ENCODE results near the gene EXOC8. TPM values are rescaled to one million over a fixed set of nuclear protein-coding genes. Genes with fewer than 3 reads are reported as not detected.

Gene EXOC8, protein sequence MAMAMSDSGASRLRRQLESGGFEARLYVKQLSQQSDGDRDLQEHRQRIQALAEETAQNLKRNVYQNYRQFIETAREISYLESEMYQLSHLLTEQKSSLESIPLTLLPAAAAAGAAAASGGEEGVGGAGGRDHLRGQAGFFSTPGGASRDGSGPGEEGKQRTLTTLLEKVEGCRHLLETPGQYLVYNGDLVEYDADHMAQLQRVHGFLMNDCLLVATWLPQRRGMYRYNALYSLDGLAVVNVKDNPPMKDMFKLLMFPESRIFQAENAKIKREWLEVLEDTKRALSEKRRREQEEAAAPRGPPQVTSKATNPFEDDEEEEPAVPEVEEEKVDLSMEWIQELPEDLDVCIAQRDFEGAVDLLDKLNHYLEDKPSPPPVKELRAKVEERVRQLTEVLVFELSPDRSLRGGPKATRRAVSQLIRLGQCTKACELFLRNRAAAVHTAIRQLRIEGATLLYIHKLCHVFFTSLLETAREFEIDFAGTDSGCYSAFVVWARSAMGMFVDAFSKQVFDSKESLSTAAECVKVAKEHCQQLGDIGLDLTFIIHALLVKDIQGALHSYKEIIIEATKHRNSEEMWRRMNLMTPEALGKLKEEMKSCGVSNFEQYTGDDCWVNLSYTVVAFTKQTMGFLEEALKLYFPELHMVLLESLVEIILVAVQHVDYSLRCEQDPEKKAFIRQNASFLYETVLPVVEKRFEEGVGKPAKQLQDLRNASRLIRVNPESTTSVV
- 11.3 and 16.8 TPM in 2 replicates for total RNA-seq (2011; cell fraction: chromatin; rRNA removed; ENCODE audit: low replicate concordance)
- 8.8 and 9.3 TPM in 2 replicates for total RNA-seq (2011; cell fraction: nucleolus; rRNA removed)
- 10.6 and 12.0 TPM in 2 replicates for total RNA-seq (2011; cell fraction: nucleoplasm; rRNA removed)
- total RNA-seq (2014; rRNA removed) (6.9 and 7.1 TPM in 2 replicates), total RNA-seq (2014; rRNA removed; fragmentation: Illumina TruSeq; extraction: Trizol) (12.7 and 13.2 TPM in 2 replicates), total RNA-seq (2015; rRNA removed; fragmentation: Illumina TruSeq; extraction: Trizol) (12.8 and 13.2 TPM in 2 replicates), total RNA-seq (2021) (12.1 and 13.6 TPM in 2 replicates), polyA plus RNA-seq (2011; rRNA removed) (5.3 and 5.9 TPM in 2 replicates), polyA plus RNA-seq (2014; fragmentation: Illumina TruSeq; extraction: Trizol) (7.1 and 7.7 TPM in 2 replicates), polyA plus RNA-seq (2014; fragmentation: Nextera tagmentation; extraction: Ambion mirVana) (1 to 10 TPM; 2.1 to 4.2 TPM), polyA plus RNA-seq (2014; rRNA removed) (5.7 and 7.2 TPM in 2 replicates), polyA minus RNA-seq (2011; rRNA and poly(A)+ RNA removed) (13.4 and 14.7 TPM in 2 replicates), Bru-seq, nascent RNA (percentile 92 among the genes with signal in this experiment), BruChase-seq, experiment 1, labeled RNA remaining after a 2-hour chase (percentile 98 among the genes with signal in this experiment), BruChase-seq, experiment 2, labeled RNA remaining after a 6-hour chase (percentile 98 among the genes with signal in this experiment)
- polyA plus RNA-seq (2011; cell fraction: cytosol; rRNA removed) = 2.3 and 3.5 TPM in 2 replicates
- polyA plus RNA-seq (2011; cell fraction: nucleus; rRNA removed) = 6.2 and 6.5 TPM in 2 replicates
- 5.0 and 5.2 TPM in 2 replicates for polyA plus RNA-seq (2012)
- polyA minus RNA-seq (2011; cell fraction: cytosol; rRNA and poly(A)+ RNA removed) = 7.4 and 7.5 TPM in 2 replicates
- 5.3 and 10.2 TPM in 2 replicates for polyA minus RNA-seq (2011; cell fraction: nucleus; rRNA and poly(A)+ RNA removed)
- long read RNA-seq, experiment 1, full-length matches to known transcripts = 22 of 22 reads
- long read RNA-seq, experiment 1, partial matches to known transcripts = 0 of 22 reads
- long read RNA-seq, experiment 1, other reads (novel, unspliced or antisense) = 0 of 22 reads
- long read RNA-seq, experiment 2, full-length matches to known transcripts = 7 of 7 reads
- long read RNA-seq, experiment 2, partial matches to known transcripts = 0 of 7 reads
- long read RNA-seq, experiment 2, other reads (novel, unspliced or antisense) = 0 of 7 reads
- long read RNA-seq, experiment 3, full-length matches to known transcripts = 1 of 1 reads
- long read RNA-seq, experiment 3, partial matches to known transcripts = 0 of 1 reads
- long read RNA-seq, experiment 3, other reads (novel, unspliced or antisense) = 0 of 1 reads

GRCh38 chr1:231337472-231338269 lies at the start of gene EXOC8:
Gene EXOC8 (minus strand): TSS chr1:231337852. CDS start chr1:231337745, 107 bp downstream.
- Histone ChIP-seq H4K20me1 (replicated peaks; ENCODE audit: control insufficient read depth, insufficient read depth, low read length) (peaks cover 15% of the 10 kb centered on the region), H3K27me3 (ENCODE audit: control insufficient read depth in 2 of 2, insufficient read depth in 2 of 2, low read length in 2 of 2) (no peaks in the 10 kb centered on the region), H3K79me2 (ENCODE audit: control insufficient read depth, insufficient read depth, low read length) (peaks cover 82% of the 10 kb centered on the region), H3K9me1 (ENCODE audit: control insufficient read depth, insufficient read depth, low read length) (no peaks in the 10 kb centered on the region), H3K9me3 (replicated peaks; ENCODE audit: control insufficient read depth, insufficient read depth, low read depth, low read length) (no peaks in the 10 kb centered on the region), H3K4me3 (peak within 1 kb of the TSS; percentile 77), H3K9ac (ENCODE audit: insufficient read depth in 1 of 2, low read depth in 2 of 2, low read length in 2 of 2) (peak within 1 kb of the TSS; percentile 87 to 98), H3K4me2 (ENCODE audit: insufficient read depth, low read length) (peak within 1 kb of the TSS; percentile 96), H3K4me1 (replicated peaks in 1 of 2; ENCODE audit: control insufficient read depth in 2 of 2, insufficient read depth in 2 of 2, low read length in 2 of 2) (peaks cover 21 to 32% of the 10 kb centered on the region in 2 experiments; a peak in 4 of 5 replicates), H3K36me3 (ENCODE audit: control insufficient read depth, insufficient read depth, low read length) (peaks cover 36% of the 10 kb centered on the region), H3K27ac (ENCODE audit: extremely low read depth, low read depth, low read length) (peak within 1 kb of the TSS; percentile 91), H2AFZ (ENCODE audit: low read depth, low read length) (peak within 1 kb of the TSS; percentile 87)
- FAIRE-seq (peak; percentile 95), DNase-seq (ENCODE audit: extremely low read depth in 1 of 4, low spot score in 3 of 4) (peak; percentile 98 to 99 (median 99)), ATAC-seq (peak; percentile 85)
- ChIA-PET CTCF (ENCODE audit: low intra/inter-chr PET ratio) (interaction anchor here (0.6 kb wide), 1 partner anchor 695 kb away, joined by 3 read pairs; the partner anchor contains the start of gene COG2), POLR2A (interaction anchor here (0.5 to 2.8 kb wide), 18 partner anchors 9 to 238 kb away, joined by 3 to 10 read pairs (median 3); partner anchors contain the start of gene TSNAX)
- BruUV-seq (replicated peaks) = no TSS peak
- WGBS (ENCODE audit: insufficient coverage, low coverage, missing lambda C conversion rate) = under 1% methylated on average over 73 of the region's 74 CpGs
- intact Hi-C loops (cut with micrococcal nuclease) (loop anchor here (10.0 kb wide), 1 partner anchor 353 kb away; no protein-coding TSS in a partner anchor), in situ Hi-C loops (cut with MboI) (no loop called here)
- no peak; the same call in 1 of the 2 replicates for TF ChIP-seq LCOR (CRISPR knock-in tag; IDR thresholded peaks at IDR 0.05)
- TF ChIP-seq DPF2 (IDR thresholded peaks at IDR 0.05) = peak; percentile 59; the same call in 1 of the 2 replicates
- TF ChIP-seq SREBF2 (CRISPR knock-in tag; IDR thresholded peaks at IDR 0.05) = peak; percentile 87; the same call in 1 of the 2 replicates
- no peak for TF ChIP-seq LEF1 (IDR thresholded peaks at IDR 0.05)
- no peak for TF ChIP-seq RFX7 (CRISPR knock-in tag; IDR thresholded peaks at IDR 0.05)
- 0 out of 2 replicates have a peak, but pooled peaks have one; percentile 20 for TF ChIP-seq ZBED1 (IDR thresholded peaks at IDR 0.05)
- peak; percentile 66 for TF ChIP-seq ZNF583 (CRISPR knock-in tag; IDR thresholded peaks at IDR 0.05)
- TF ChIP-seq E2F6 (IDR thresholded peaks at IDR 0.05; ENCODE audit: borderline replicate concordance in 1 of 2, extremely low read depth in 1 of 2, insufficient read depth in 1 of 2, insufficient read length in 1 of 2, low read depth in 1 of 2, low read length in 1 of 2, poor library complexity in 1 of 2, severe bottlenecking in 1 of 2) = peak in 1 of 2 experiments; percentile 44
- peak; percentile 44 for TF ChIP-seq CREB1 (IDR thresholded peaks at IDR 0.05)
- TF ChIP-seq CREB1 (CRISPR knock-in tag; IDR thresholded peaks at IDR 0.05) = peak; percentile 73
- TF ChIP-seq, protein P1, sequence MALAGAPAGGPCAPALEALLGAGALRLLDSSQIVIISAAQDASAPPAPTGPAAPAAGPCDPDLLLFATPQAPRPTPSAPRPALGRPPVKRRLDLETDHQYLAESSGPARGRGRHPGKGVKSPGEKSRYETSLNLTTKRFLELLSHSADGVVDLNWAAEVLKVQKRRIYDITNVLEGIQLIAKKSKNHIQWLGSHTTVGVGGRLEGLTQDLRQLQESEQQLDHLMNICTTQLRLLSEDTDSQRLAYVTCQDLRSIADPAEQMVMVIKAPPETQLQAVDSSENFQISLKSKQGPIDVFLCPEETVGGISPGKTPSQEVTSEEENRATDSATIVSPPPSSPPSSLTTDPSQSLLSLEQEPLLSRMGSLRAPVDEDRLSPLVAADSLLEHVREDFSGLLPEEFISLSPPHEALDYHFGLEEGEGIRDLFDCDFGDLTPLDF (CRISPR knock-in tag; IDR thresholded peaks at IDR 0.05) = 0 out of 2 replicates have a peak, but pooled peaks have one; percentile 38
